ENCODE data around the gene TRPM3. TPM values are rescaled to one million over a fixed set of nuclear protein-coding genes. Genes with fewer than 3 reads are reported as not detected.

Gene TRPM3
- total RNA-seq, 2 experiments from 2014 or later, result not detected

GRCh38 chr9:70772601-70773000, 348.8 kb downstream of the TRPM3 start:
- Histone ChIP-seq H3K4me3 (ENCODE audit: low read length) (no peak overlapping the region), H3K27ac (ENCODE audit: low read depth in 1 of 2, low read length in 2 of 2) (no peak overlapping the region), H3K9me3 (ENCODE audit: control insufficient read depth in 1 of 2, insufficient read depth in 1 of 2, low read length in 2 of 2) (no peaks in the 10 kb centered on the region), H3K4me1 (ENCODE audit: insufficient read depth, low read length) (no peaks in the 10 kb centered on the region), H3K27me3 (ENCODE audit: control insufficient read depth in 1 of 2, insufficient read depth in 2 of 2, low read length in 2 of 2) (no peaks in the 10 kb centered on the region), H3K36me3 (ENCODE audit: insufficient read depth, low read length) (no peaks in the 10 kb centered on the region)
- H3K27me3 Mint-ChIP-seq, result peaks cover 6% of the 10 kb centered on the region
- DNase-seq, result no peak
- ChIA-PET CTCF (no interaction called here), POLR2A (no interaction called here)
- H3K4me3 Mint-ChIP-seq, result no peak overlapping the region
- no peaks in the 10 kb centered on the region for H3K9me3 Mint-ChIP-seq
- H3K27ac Mint-ChIP-seq, result no peak overlapping the region
- no peak for ATAC-seq (ENCODE audit: poor library complexity)
- intact Hi-C loops (cut with DNase I, micrococcal nuclease), result no loop called here
- no peaks in the 10 kb centered on the region for H3K4me1 Mint-ChIP-seq (ENCODE audit: low read depth)
- no peak for TF ChIP-seq CTCF (IDR thresholded peaks at IDR 0.05)
- H3K36me3 Mint-ChIP-seq (ENCODE audit: low read depth), result no peaks in the 10 kb centered on the region

- no peak overlapping the region for H3K27ac Mint-ChIP-seq
- ChIA-PET POLR2A (no interaction called here), CTCF (no interaction called here)
- H3K36me3 ChIP-seq (ENCODE audit: insufficient read depth, low read length), result no peaks in the 10 kb centered on the region
- intact Hi-C loops (cut with DNase I, micrococcal nuclease), result no loop called here
- H3K27ac ChIP-seq (ENCODE audit: low read depth in 1 of 2, low read length in 2 of 2), result no peak overlapping the region
- no peaks in the 10 kb centered on the region for H3K27me3 ChIP-seq (ENCODE audit: control insufficient read depth in 1 of 2, insufficient read depth in 2 of 2, low read length in 2 of 2)
- H3K9me3 ChIP-seq (ENCODE audit: control insufficient read depth in 1 of 2, insufficient read depth in 1 of 2, low read length in 2 of 2), result no peaks in the 10 kb centered on the region
- H3K4me1 Mint-ChIP-seq (ENCODE audit: low read depth), result no peaks in the 10 kb centered on the region
- no peak for TF ChIP-seq CTCF (IDR thresholded peaks at IDR 0.05)
- DNase-seq, result no peak
- H3K4me3 ChIP-seq (ENCODE audit: low read length), result no peak overlapping the region
- no peaks in the 10 kb centered on the region for H3K9me3 Mint-ChIP-seq
- H3K27me3 Mint-ChIP-seq, result peaks cover 6% of the 10 kb centered on the region
- H3K4me3 Mint-ChIP-seq, result no peak overlapping the region
- ATAC-seq (ENCODE audit: poor library complexity), result no peak
- no peaks in the 10 kb centered on the region for H3K36me3 Mint-ChIP-seq (ENCODE audit: low read depth)
- no peaks in the 10 kb centered on the region for H3K4me1 ChIP-seq (ENCODE audit: insufficient read depth, low read length)
These were observed 355.5 kb downstream of the TRPM3 start for GRCh38 chr9:70765946-70766345.

- H3K27ac ChIP-seq (ENCODE audit: low read depth in 1 of 2, low read length in 2 of 2), result no peak overlapping the region
- ATAC-seq (ENCODE audit: poor library complexity), result no peak
- intact Hi-C loops (cut with DNase I, micrococcal nuclease), result no loop called here
- Mint-ChIP-seq H3K27ac (no peak overlapping the region), H3K9me3 (peaks cover 2% of the 10 kb centered on the region), H3K27me3 (peaks cover 4% of the 10 kb centered on the region), H3K36me3 (ENCODE audit: low read depth) (no peaks in the 10 kb centered on the region), H3K4me1 (ENCODE audit: low read depth) (no peaks in the 10 kb centered on the region), H3K4me3 (no peak overlapping the region)
- H3K27me3 ChIP-seq (ENCODE audit: control insufficient read depth in 1 of 2, insufficient read depth in 2 of 2, low read length in 2 of 2), result no peaks in the 10 kb centered on the region
- no peaks in the 10 kb centered on the region for H3K4me1 ChIP-seq (ENCODE audit: insufficient read depth, low read length)
- POLR2A ChIA-PET, result no interaction called here
- no peaks in the 10 kb centered on the region for H3K9me3 ChIP-seq (ENCODE audit: control insufficient read depth in 1 of 2, insufficient read depth in 1 of 2, low read length in 2 of 2)
- no peak for TF ChIP-seq CTCF (IDR thresholded peaks at IDR 0.05)
- no peaks in the 10 kb centered on the region for H3K36me3 ChIP-seq (ENCODE audit: insufficient read depth, low read length)
- DNase-seq, result no peak
- H3K4me3 ChIP-seq (ENCODE audit: low read length), result no peak overlapping the region
- CTCF ChIA-PET, result no interaction called here
These were observed 360.2 kb downstream of the TRPM3 start for GRCh38 chr9:70761139-70761670.

Data from CD4-positive, alpha-beta T cell (primary cell).